Left hindlimb (tissue), 1 donor: ENCODE data around the gene ALB.

Source experiments
- DNase-seq: peaks from one replicate; pipeline ENCODE4 v3.0.0-alpha.2; 2018

ALB gene

DNA sequence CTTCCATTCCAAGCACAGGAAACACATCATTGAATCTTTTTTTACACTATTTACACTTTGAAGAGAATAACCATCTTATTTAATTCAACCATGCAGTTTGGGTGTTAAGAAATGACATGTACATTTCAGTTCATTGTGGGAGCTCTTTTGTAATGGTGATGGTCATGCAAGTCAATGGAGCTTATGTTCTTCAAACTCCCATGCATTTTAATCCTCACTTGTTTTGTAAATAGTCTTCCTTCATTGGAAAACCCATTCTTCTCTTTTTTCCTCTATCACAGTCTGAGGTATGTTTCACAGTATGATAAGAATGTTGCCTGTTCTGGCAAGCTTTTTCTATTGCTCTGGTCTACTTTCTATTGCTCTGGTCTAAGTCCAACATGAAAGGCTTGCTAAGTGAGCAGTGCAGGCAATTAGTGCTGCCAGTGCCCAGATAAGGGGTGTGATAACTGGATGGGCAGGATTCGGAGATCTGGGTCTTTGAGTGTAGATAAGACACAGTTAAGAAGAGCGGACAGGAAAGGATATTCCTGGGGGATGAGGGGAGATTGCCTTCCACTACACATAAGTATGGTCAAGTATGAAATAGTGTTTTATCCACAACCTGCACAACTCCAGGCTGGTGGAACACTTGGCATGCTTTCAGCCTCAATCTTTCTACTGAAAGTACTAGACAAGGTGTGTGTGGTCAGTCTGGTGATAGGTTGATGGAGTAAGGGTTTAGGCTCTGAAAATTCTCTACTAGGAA, 49.0 kb downstream of the ALB start:
- no peak for DNase-seq

DNA sequence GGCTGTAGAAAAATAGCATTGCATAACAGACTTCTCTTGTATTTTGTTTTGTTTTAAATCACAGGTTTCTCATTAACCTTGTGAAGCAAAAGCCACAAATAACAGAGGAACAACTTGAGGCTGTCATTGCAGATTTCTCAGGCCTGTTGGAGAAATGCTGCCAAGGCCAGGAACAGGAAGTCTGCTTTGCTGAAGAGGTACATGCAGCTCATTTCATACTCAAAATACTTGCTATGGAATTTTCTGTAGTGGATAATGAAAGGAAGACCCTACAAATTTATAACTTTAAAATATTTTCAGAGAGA, 49.6 kb downstream of the ALB start:
- no peak for DNase-seq

DNA sequence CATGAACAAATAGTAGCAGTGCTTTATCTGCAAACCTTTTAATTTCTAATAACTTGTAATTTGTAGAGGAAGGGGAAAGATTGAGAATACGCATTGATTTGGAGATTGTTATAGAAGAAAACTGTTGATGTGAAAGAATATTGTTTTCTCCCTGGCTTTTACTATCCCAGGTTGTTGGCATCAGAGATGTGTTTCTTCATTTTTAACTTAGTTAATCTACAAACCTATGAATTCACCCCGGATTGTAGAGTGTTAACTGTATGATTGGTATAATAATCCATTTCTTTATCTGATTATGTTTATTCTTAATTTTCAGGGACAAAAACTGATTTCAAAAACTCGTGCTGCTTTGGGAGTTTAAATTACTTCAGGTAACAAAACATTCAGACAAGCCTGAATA, 50.8 kb downstream of the ALB start:
- DNase-seq, result no peak

DNA sequence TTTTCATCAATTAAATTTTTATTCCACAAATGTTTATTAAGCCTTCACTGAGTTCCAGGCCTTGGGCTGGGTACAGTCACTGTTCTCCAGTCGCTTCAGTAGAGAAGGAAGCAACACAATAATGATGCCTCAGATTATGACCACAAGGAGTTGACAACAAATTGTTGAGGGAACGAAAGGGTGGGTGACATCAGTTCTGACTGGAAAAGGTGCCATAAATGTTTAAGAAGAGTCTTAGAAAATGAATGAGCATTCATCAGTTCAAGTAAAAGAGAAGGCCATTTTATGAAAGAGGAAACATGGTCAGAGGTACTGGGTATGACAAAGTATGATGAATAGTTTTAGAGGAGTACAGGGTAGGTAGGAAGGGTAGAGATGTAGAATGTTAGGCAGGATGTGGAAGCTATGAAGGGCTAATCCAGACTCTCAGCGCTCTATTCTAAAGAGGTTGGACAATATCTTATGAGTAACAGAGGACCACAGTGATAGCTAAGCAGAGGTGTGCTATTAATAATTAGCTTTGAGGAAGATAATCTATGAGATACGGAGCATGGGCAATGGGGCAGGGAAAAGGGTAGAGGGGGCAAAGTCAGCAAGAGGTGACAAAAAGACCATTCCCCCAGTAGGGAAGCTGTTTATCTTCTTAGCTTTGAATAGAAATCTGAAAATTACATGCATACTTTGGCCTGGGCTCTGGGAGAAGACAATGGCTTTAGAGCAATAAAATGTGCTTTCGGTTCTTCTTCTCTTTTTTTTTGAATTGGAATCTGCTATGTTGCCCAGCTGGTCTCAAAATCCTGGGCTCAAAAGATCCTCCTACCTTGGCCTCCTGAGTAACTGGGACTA, 52.3 kb downstream of the ALB start:
- no peak for DNase-seq

DNA sequence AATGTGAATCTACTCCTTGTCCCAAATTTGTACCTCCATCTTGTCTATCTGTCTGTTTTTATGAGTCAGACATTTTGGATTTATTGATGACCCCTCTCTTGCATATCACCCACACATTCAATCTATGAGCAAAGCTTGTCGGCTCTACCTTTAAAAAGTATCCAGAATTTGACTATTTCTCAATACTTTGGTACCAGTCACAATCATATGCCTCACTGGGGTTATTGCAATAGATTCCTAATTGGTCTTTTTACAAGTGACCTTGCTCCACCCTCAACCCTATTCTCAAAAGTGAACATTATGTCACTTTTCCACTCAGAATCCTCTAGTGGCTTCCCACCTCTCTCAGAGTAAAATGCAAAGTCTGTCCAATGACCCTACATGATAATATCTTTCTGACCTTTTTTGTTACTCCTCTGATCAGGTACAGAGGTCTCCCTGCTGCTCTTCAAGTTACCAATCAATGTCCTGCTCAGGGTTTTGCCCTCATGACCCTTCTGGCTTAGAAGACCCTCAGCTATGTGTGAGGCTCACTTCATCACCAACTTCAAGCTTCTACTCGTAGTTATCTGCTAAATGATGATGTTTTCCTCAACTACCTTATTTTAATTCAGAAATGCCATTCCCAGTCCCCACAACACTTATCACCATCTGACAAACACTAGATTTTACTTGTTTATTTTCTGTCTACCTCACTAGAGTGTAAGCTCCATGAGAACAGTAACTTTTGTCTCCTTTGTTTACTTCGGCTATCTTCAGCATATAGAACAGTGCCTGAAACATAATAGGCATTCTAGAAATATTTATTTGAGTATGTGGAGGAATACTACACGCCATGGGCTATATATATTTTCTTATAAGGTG, 54.3 kb downstream of the ALB start:
- DNase-seq, result no peak

DNA sequence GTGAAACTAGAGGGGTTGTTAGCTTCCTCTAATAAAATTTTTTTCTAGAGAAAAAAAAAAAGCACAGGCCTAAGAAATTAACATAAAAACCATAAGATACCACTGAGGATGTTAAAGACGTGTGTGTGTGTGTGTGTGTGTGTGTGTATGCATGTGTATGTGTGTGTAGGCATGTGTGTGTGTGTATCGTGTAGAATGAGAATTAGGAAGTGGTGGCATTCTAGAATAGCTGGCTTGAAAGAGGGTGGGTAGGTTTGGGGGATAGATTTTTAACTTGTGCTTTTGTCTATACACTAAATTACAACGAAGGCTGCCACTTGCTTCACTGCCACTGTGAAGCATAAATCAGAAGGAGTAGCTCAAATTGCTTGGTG, 54.9 kb downstream of the ALB start:
- no peak for DNase-seq

DNA sequence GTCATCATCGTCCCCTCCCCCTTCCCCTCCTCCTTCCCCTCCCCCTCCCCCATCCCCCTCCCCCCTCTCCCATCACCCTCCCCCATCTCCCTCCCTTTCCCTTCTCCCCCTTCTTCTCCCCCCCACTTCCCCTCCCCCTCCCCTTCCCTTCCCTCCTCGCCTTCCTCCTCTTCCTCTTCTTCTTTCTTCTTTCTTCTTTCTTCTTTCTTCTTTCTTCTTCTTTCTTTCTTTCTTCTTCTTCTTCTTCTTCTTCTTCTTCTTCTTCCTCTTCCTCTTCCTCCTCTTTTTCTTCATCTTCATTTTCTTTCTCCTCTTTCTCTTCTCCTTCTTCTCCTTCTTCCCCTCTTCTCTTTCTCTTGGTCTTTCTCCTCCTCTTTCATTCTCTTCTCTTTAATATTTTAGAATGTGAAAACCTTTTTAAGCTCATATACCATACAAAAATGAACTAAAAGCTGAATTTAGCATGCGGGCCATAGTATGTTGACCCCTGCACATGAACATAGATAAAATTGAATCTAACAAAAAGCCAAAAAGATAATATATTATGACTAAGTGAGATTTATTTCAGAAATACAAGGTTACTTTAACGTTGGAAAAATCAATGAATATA, 56.9 kb downstream of the ALB start:
- DNase-seq, result no peak

DNA sequence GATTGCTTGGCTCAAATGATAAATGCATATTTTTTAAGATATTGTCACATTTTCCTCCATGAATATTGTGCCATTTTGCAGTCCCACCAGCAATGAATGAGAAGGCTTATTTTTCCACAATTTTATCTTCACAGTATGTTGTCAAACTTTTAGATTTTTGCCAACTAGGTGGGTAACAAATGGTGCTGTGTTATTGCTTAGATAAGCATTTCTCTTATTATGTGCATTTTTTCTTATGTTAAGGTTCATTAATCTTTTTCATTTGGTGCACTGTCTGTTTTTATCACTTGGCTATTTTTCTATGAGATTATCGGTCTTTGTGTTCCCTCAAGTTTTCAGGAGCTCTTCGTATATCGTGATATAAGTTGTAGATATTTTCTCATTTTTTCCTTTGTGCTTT, 64.1 kb downstream of the ALB start:
- DNase-seq, result no peak

DNA sequence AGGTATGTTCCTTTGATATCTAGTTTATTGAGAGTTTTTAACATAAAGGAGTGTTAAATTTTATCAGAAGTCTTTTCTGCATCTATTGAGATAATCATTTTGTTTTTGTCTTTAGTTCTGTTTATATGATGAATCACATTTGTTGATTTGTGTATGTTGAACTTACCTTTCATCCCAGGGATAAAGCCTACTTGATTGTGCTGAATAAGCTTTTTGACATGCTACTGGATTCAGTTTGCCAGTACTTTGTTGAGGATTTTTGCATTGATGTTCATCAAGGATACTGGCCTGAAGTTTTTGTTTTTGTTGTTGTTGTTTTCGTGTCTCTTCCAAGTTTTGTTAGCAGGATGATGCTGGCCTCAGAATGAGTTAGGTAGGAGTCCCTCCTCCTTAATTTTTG, 66.6 kb downstream of the ALB start:
- no peak for DNase-seq
